IMR-90 (cell line): Measurements from ENCODE around the gene RAB12. TPM values are rescaled to one million over a fixed set of nuclear protein-coding genes. Genes with fewer than 3 reads are reported as not detected.

ENCODE experiments used
- polyA plus RNA-seq, 3 experiments: library from polyadenylated mRNA; depleted of rRNA; stranded (reverse); fragments of >200 nt; gene quantifications; 2 replicates each; pipeline ENCODE4 v1.2.3, GENCODE V29; 2012; ENCODE audit warnings: low replicate concordance in 1 of 3
- total RNA-seq: library from RNA; depleted of rRNA; stranded (reverse); fragments of >200 nt; gene quantifications from 2 replicates; pipeline ENCODE4 v1.2.3, GENCODE V29; 2012; rRNA removed

Gene RAB12
- total and polyA plus RNA-seq, 2 of the 4 experiments (the other 2 are of a cell fraction) = 14.9 to 19.2 TPM

Other genes starting within 250 kb of the RAB12 start
- 29.0 and 38.6 TPM in 2 replicates for gene MTCL1, start 96.1 kb downstream of the RAB12 start, total RNA-seq
- 44.7 and 45.3 TPM in 2 replicates for gene MTCL1, start 96.1 kb downstream of the RAB12 start, polyA plus RNA-seq (2012; rRNA removed)